IMR-90 (cell line): ENCODE results near the gene KY. TPM values are rescaled to one million over a fixed set of nuclear protein-coding genes. Genes with fewer than 3 reads are reported as not detected.
A peak's percentile ranks its signal among the peaks of the same experiment; 100 is the strongest.

Experiments
- ATAC-seq: fragments of 200-7000 bp; cut with Tn5 transposase; 2 replicates; pipeline ENCODE4 v1.9.1; 2020; ENCODE audit warnings: low read depth, mild to moderate bottlenecking, moderate library complexity
- BruUV-seq: library from RNA; stranded (reverse); fragments of 400-500 nt; replicated peaks from 2 replicates; lab custom pipeline; 2021; lab: Mats Ljungman, UMichigan
- CTCF ChIA-PET: fragments of 300-600 bp; formaldehyde crosslinking; extraction: SDS; loops from one replicate; lab custom pipeline; 2021; ENCODE audit warnings: antibody characterized with exemption; lab: Yijun Ruan, JAX
- POLR2A ChIA-PET: fragments of 300-600 bp; sonication (Branson Sonifier 250); formaldehyde crosslinking; loops from one replicate; lab custom pipeline; 2022; ENCODE audit warnings: antibody characterized with exemption; ENCODE audit not compliant: unreplicated experiment; lab: Charles Lee
- DNase-seq: peaks from one replicate; pipeline ENCODE4 v3.0.0; 2013
- H2AFZ ChIP-seq: replicated peaks from 2 replicates; pipeline ENCODE3; 2013; ENCODE audit warnings: low read length, mild to moderate bottlenecking; ENCODE audit not compliant: poor library complexity
- H2AK5ac ChIP-seq: 2 replicates; pipeline ENCODE4 v1.6.1; 2013; ENCODE audit warnings: low read depth, low read length, inconsistent platforms
- H2AK9ac ChIP-seq: replicated peaks from 2 replicates; pipeline ENCODE3; 2013; ENCODE audit warnings: mild to moderate bottlenecking, low read depth, low read length, moderate library complexity; ENCODE audit not compliant: poor library complexity
- H2BK120ac ChIP-seq: 2 replicates; pipeline ENCODE4 v1.6.1; 2013; ENCODE audit warnings: low read depth, low read length, inconsistent platforms
- H2BK15ac ChIP-seq: 3 replicates; pipeline ENCODE4 v1.6.1; 2013; ENCODE audit warnings: low read depth, low read length, inconsistent platforms
- H2BK20ac ChIP-seq: 2 replicates; pipeline ENCODE4 v1.6.1; 2013; ENCODE audit warnings: low read depth, mild to moderate bottlenecking, inconsistent platforms, low read length, moderate library complexity
- H2BK5ac ChIP-seq: 2 replicates; pipeline ENCODE4 v1.6.1; 2013; ENCODE audit warnings: mild to moderate bottlenecking, low read depth, low read length, inconsistent platforms; ENCODE audit not compliant: poor library complexity, severe bottlenecking
- H3K14ac ChIP-seq: replicated peaks from 2 replicates; pipeline ENCODE4 v1.6.1; 2013; ENCODE audit warnings: low read depth, low read length, inconsistent platforms
- H3K18ac ChIP-seq: 2 replicates; pipeline ENCODE4 v1.6.1; 2013; ENCODE audit warnings: low read depth, low read length, control low read depth
- H3K23ac ChIP-seq: 2 replicates; pipeline ENCODE4 v1.6.1; 2013; ENCODE audit warnings: low read depth, low read length, inconsistent platforms
- H3K27ac ChIP-seq: 2 replicates; pipeline ENCODE4 v1.5.1; 2013; ENCODE audit warnings: mild to moderate bottlenecking, control low read depth, low read length; ENCODE audit not compliant: insufficient read depth
- H3K27me3 ChIP-seq: 2 replicates; pipeline ENCODE4 v1.6.1; 2013; ENCODE audit warnings: low read length; ENCODE audit not compliant: control insufficient read depth, insufficient read depth
- H3K36me3 ChIP-seq: 2 replicates; pipeline ENCODE4 v1.6.1; 2013; ENCODE audit warnings: low read length, mixed read lengths; ENCODE audit not compliant: control insufficient read depth, insufficient read depth
- H3K4ac ChIP-seq: 2 replicates; pipeline ENCODE4 v1.6.1; 2013; ENCODE audit warnings: low read depth, low read length, inconsistent platforms
- H3K4me1 ChIP-seq: 2 replicates; pipeline ENCODE4 v1.6.1; 2013; ENCODE audit warnings: low read length, mixed read lengths; ENCODE audit not compliant: control insufficient read depth, insufficient read depth
- H3K4me2 ChIP-seq: 2 replicates; pipeline ENCODE4 v1.6.1; 2013; ENCODE audit warnings: low read depth, mild to moderate bottlenecking, control low read depth, low read length, moderate library complexity
- H3K4me3 ChIP-seq: 2 replicates; pipeline ENCODE4 v1.5.1; 2013; ENCODE audit warnings: low read depth, mild to moderate bottlenecking, control low read depth, low read length, moderate library complexity; ENCODE audit not compliant: insufficient read depth
- H3K56ac ChIP-seq: 2 replicates; pipeline ENCODE4 v1.6.1; 2013; ENCODE audit warnings: low read length, inconsistent platforms; ENCODE audit not compliant: insufficient read depth; ENCODE audit errors: extremely low read depth
- H3K79me1 ChIP-seq, 2 experiments: 2 replicates each; pipeline ENCODE4 v1.6.1; 2013; ENCODE audit warnings: low read length in 2 of 2, inconsistent platforms in 1 of 2, low read depth in 1 of 2
- H3K9ac ChIP-seq: 2 replicates; pipeline ENCODE4 v1.6.1; 2013; ENCODE audit warnings: low read depth, low read length, control low read depth
- H3K9me1 ChIP-seq: 2 replicates; pipeline ENCODE4 v1.6.1; 2013; ENCODE audit warnings: low read length, inconsistent platforms; ENCODE audit not compliant: insufficient read depth
- H3K9me3 ChIP-seq: 2 replicates; pipeline ENCODE4 v1.6.1; 2013; ENCODE audit warnings: low read length; ENCODE audit not compliant: control insufficient read depth, insufficient read depth
- H4K20me1 ChIP-seq: 2 replicates; pipeline ENCODE4 v1.6.1; 2013; ENCODE audit warnings: low read length, inconsistent platforms; ENCODE audit not compliant: insufficient read depth
- H4K5ac ChIP-seq: 2 replicates; pipeline ENCODE4 v1.6.1; 2013; ENCODE audit warnings: mild to moderate bottlenecking, low read depth, low read length, control low read depth
- H4K8ac ChIP-seq, 2 experiments: 2 replicates each; pipeline ENCODE4 v1.6.1; 2013; ENCODE audit warnings: low read depth in 2 of 2, low read length in 2 of 2, control low read depth in 1 of 2, inconsistent platforms in 1 of 2
- H4K91ac ChIP-seq: 2 replicates; pipeline ENCODE4 v1.6.1; 2013; ENCODE audit warnings: low read depth, low read length, inconsistent platforms; ENCODE audit not compliant: insufficient read depth
- BHLHE40 ChIP-seq: fragments of 150-350 bp; IDR thresholded peaks from 2 replicates; pipeline ENCODE4 v1.6.1; 2016; ENCODE audit warnings: mild to moderate bottlenecking, low read depth, low read length
- CEBPB ChIP-seq: IDR thresholded peaks from 2 replicates; pipeline ENCODE4 v1.6.1; 2012; ENCODE audit warnings: low read depth, low read length, improper control_type of control experiment
- CHD1 ChIP-seq: IDR thresholded peaks from 2 replicates; pipeline ENCODE4 v1.6.1; 2012; ENCODE audit warnings: low read depth, low read length, improper control_type of control experiment
- CTCF ChIP-seq: conservative IDR thresholded peaks from 2 replicates; pipeline ENCODE4 v1.5.1; 2012; ENCODE audit warnings: mild to moderate bottlenecking, low read depth, low read length, improper control_type of control experiment
- ELK1 ChIP-seq: fragments of 150-350 bp; IDR thresholded peaks from 2 replicates; pipeline ENCODE4 v1.6.1; 2016; ENCODE audit warnings: low read depth, mild to moderate bottlenecking, low read length, moderate library complexity, borderline replicate concordance
- MAFK ChIP-seq: IDR thresholded peaks from 2 replicates; pipeline ENCODE4 v1.6.1; 2012; ENCODE audit warnings: low read depth, low read length, improper control_type of control experiment
- NFE2L2 ChIP-seq: fragments of 150-350 bp; IDR thresholded peaks from 2 replicates; pipeline ENCODE4 v1.6.1; 2016; ENCODE audit warnings: low read depth, mild to moderate bottlenecking, low read length
- POLR2A ChIP-seq: IDR thresholded peaks from 2 replicates; pipeline ENCODE4 v1.6.1; 2012; ENCODE audit warnings: mild to moderate bottlenecking, low read depth, low read length
- RAD21 ChIP-seq: IDR thresholded peaks from 2 replicates; pipeline ENCODE4 v1.6.1; 2012; ENCODE audit warnings: low read length, improper control_type of control experiment
- RCOR1 ChIP-seq: IDR thresholded peaks from 2 replicates; pipeline ENCODE4 v1.6.1; 2012; ENCODE audit warnings: mild to moderate bottlenecking, low read length, improper control_type of control experiment; ENCODE audit not compliant: insufficient replicate concordance
- USF2 ChIP-seq: fragments of 150-350 bp; IDR thresholded peaks from 2 replicates; pipeline ENCODE4 v1.6.1; 2017; ENCODE audit warnings: mild to moderate bottlenecking, antibody characterized with exemption, low read length, low read depth
- WGBS, 2 experiments: methylation state at CpG; one replicate each; pipeline versions ENCODE4 v1.1.5 to v1.1.7; 2013; ENCODE audit warnings: missing lambda C conversion rate in 2 of 2; ENCODE audit not compliant: insufficient read length in 1 of 2; ENCODE audit errors: extremely low coverage in 2 of 2; 5-methylcytosine and 5-hydroxymethylcytosine counted together
- dilution Hi-C: fragments of 300-500 bp; cut with HindIII; formaldehyde crosslinking; loops from one replicate; pipeline ENCODE4 v1.14.3; 2018; ENCODE audit warnings: low sequenced_read_pairs; ENCODE audit not compliant: unreplicated experiment
- in situ Hi-C: fragments of 300-500 bp; cut with MboI; formaldehyde crosslinking; loops from 3 replicates; pipeline ENCODE4 v1.14.3; 2019; ENCODE audit warnings: low sequenced_read_pairs, inconsistent platforms, mixed read lengths
- intact Hi-C: fragments of 100-400 bp; cut with micrococcal nuclease; formaldehyde crosslinking; loops from 2 replicates; pipeline ENCODE4 v1.10.0; 2022
- polyA plus RNA-seq, 3 experiments: library from polyadenylated mRNA; depleted of rRNA; stranded (reverse); fragments of >200 nt; gene quantifications; 2 replicates each; pipeline ENCODE4 v1.2.3, GENCODE V29; 2012; ENCODE audit warnings: low replicate concordance in 1 of 3
- total RNA-seq: library from RNA; depleted of rRNA; stranded (reverse); fragments of >200 nt; gene quantifications from 2 replicates; pipeline ENCODE4 v1.2.3, GENCODE V29; 2012

Gene KY
- total and polyA plus RNA-seq, 2 of the 4 experiments (the other 2 are of a cell fraction) = under 0.01 to 0.09 TPM

DNA sequence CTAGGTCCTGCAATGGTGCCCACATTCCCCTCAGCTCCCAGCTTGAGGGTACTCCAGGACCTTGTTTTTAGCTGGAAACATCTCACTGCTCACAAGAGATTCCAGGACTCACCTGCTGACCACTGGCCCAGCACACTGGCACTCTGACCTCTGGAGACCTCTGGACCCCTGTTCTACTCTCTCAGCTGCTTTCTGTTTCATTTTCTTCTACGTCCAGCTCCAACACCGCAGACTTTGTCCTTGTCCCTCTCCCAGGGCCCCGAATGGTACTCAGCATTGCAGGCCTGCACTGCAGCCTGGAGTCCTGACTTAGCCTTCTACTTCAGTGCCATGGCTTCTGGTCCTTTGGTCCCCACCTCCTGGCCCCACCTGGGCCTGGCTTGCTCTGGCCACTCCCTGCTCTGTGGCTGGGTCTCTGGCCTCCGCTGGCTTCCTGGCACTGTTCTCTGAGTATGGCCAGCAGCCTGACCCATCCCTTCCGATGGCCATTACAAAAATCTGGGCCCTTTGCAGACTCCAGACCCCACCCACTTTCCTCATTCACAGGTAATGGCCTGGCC, 27.9 kb downstream of the KY start:
- no TSS peak for BruUV-seq
- H2BK5ac ChIP-seq = no peak overlapping the region
- no peak overlapping the region for H4K8ac ChIP-seq
- no peak overlapping the region for H3K9ac ChIP-seq
- H3K9me1 ChIP-seq = no peaks in the 10 kb centered on the region; the same call in 1 of the 2 replicates
- DNase-seq (no peak), ATAC-seq (no peak)
- WGBS, 2 experiments = 66% methylated on average over 5 of the region's 5 CpGs; no CpG with 5 or more reads in 1 of the 2 experiments
- no peak overlapping the region for H2BK20ac ChIP-seq
- dilution Hi-C loops = no loop called here
- H4K20me1 ChIP-seq = no peaks in the 10 kb centered on the region
- no peak overlapping the region for H3K14ac ChIP-seq
- H3K4me2 ChIP-seq = no peak overlapping the region
- H3K9me3 ChIP-seq = no peaks in the 10 kb centered on the region
- H4K5ac ChIP-seq = no peak overlapping the region
- H2AK5ac ChIP-seq = no peak overlapping the region
- no peak overlapping the region for H2BK15ac ChIP-seq
- H2AK9ac ChIP-seq = no peak overlapping the region
- no peak for TF ChIP-seq BHLHE40
- TF ChIP-seq NFE2L2 = no peak
- no peak for TF ChIP-seq ELK1
- TF ChIP-seq USF2 = no peak
- no peak for TF ChIP-seq RCOR1
- TF ChIP-seq MAFK = no peak
- no peak for TF ChIP-seq POLR2A
- TF ChIP-seq CEBPB = no peak
- no peak for TF ChIP-seq CTCF
- no peak for TF ChIP-seq CHD1
- no peak for TF ChIP-seq RAD21
- no peak overlapping the region for H3K23ac ChIP-seq
- H4K91ac ChIP-seq = no peak overlapping the region
- no peaks in the 10 kb centered on the region for H3K79me1 ChIP-seq
- peak overlapping the region; percentile 41 for H2AFZ ChIP-seq
- peaks cover 7% of the 10 kb centered on the region for H3K27me3 ChIP-seq
- H3K4me1 ChIP-seq = no peaks in the 10 kb centered on the region; the same call in 1 of the 2 replicates
- no peak overlapping the region for H3K18ac ChIP-seq
- H3K4ac ChIP-seq = no peak overlapping the region
- in situ Hi-C loops = no loop called here
- POLR2A ChIA-PET = no interaction called here
- H3K4me3 ChIP-seq = no peak overlapping the region
- intact Hi-C loops = no loop called here
- H3K27ac ChIP-seq = no peak overlapping the region
- no peak overlapping the region for H2BK120ac ChIP-seq
- H3K36me3 ChIP-seq = no peaks in the 10 kb centered on the region
- CTCF ChIA-PET = no interaction called here
- H3K56ac ChIP-seq = no peak overlapping the region
